SKM-1 treated with dmso at 0.1 percent for 144 hours (cell line): ENCODE measurements around the gene SUFU.

Experiments used
- DNase-seq: peaks from one replicate; lab custom pipeline; 2025; ENCODE audit not compliant: unreplicated experiment; lab: John Stamatoyannopoulos, UW

Gene SUFU

GRCh38 chr10:102647443-102648268 is 143.9 kb downstream of the SUFU start:
- DNase-seq, result no peak

GRCh38 chr10:102648269-102648888 is 144.6 kb downstream of the SUFU start:
- DNase-seq, result no peak

GRCh38 chr10:102648889-102649796 is 145.4 kb downstream of the SUFU start:
- no peak for DNase-seq

GRCh38 chr10:102649797-102650654 is 146.3 kb downstream of the SUFU start:
- DNase-seq, result no peak

- DNase-seq, result no peak
Observed at GRCh38 chr10:102650655-102651454, 147.1 kb downstream of the SUFU start.

GRCh38 chr10:102651455-102652169 is 147.8 kb downstream of the SUFU start:
- DNase-seq, result no peak

GRCh38 chr10:102652170-102652916 is 148.6 kb downstream of the SUFU start:
- no peak for DNase-seq

GRCh38 chr10:102653060-102653459 is 149.3 kb downstream of the SUFU start:
- DNase-seq, result no peak

GRCh38 chr10:102654566-102654965 is 150.8 kb downstream of the SUFU start:
- DNase-seq, result no peak

- DNase-seq, result no peak
Observed at GRCh38 chr10:102654969-102655368, 151.2 kb downstream of the SUFU start.

- DNase-seq, result no peak
Observed at GRCh38 chr10:102656026-102656425, 152.3 kb downstream of the SUFU start.

GRCh38 chr10:102656791-102657371 is 153.1 kb downstream of the SUFU start:
- DNase-seq, result no peak

GRCh38 chr10:102657451-102657850 is 153.7 kb downstream of the SUFU start:
- no peak for DNase-seq

- no peak for DNase-seq
Observed at GRCh38 chr10:102657984-102658724, 154.4 kb downstream of the SUFU start.

- DNase-seq, result no peak
Observed at GRCh38 chr10:102658802-102659201, 155.0 kb downstream of the SUFU start.

GRCh38 chr10:102660888-102661657 is 157.3 kb downstream of the SUFU start:
- no peak for DNase-seq

GRCh38 chr10:102661658-102662028 is 157.9 kb downstream of the SUFU start:
- no peak for DNase-seq
